HL-60 (cell line): ENCODE data around the gene UBQLN4.

Experiments used
- CTCF ChIP-seq: IDR thresholded peaks from one replicate; pipeline ENCODE4 v1.5.1; 2011; ENCODE audit warnings: low read length, control low read depth, inconsistent platforms; ENCODE audit not compliant: insufficient read depth
- POLR2AphosphoS5 ChIP-seq: IDR thresholded peaks from 2 replicates; pipeline ENCODE4 v1.6.1; 2012; ENCODE audit warnings: low read depth

- TF ChIP-seq POLR2AphosphoS5 = no peak
- no peak for TF ChIP-seq CTCF
Measured at GRCh38 chr1:156055281-156056048, 1.9 kb upstream of the UBQLN4 start.
